IMR-90 (cell line): ENCODE data around the gene LAGE3. TPM values are rescaled to one million over a fixed set of nuclear protein-coding genes. Genes with fewer than 3 reads are reported as not detected.

Experiments
- ATAC-seq: fragments of 200-7000 bp; cut with Tn5 transposase; 2 replicates; pipeline ENCODE4 v1.9.1; 2020; ENCODE audit warnings: low read depth, mild to moderate bottlenecking, moderate library complexity
- BruUV-seq: library from RNA; stranded (reverse); fragments of 400-500 nt; replicated peaks from 2 replicates; lab custom pipeline; 2021; lab: Mats Ljungman, UMichigan
- CTCF ChIA-PET: fragments of 300-600 bp; formaldehyde crosslinking; extraction: SDS; loops from one replicate; lab custom pipeline; 2021; ENCODE audit warnings: antibody characterized with exemption; lab: Yijun Ruan, JAX
- POLR2A ChIA-PET: fragments of 300-600 bp; sonication (Branson Sonifier 250); formaldehyde crosslinking; loops from one replicate; lab custom pipeline; 2022; ENCODE audit warnings: antibody characterized with exemption; ENCODE audit not compliant: unreplicated experiment; lab: Charles Lee
- DNase-seq: peaks from one replicate; pipeline ENCODE4 v3.0.0; 2013
- H2AFZ ChIP-seq: replicated peaks from 2 replicates; pipeline ENCODE3; 2013; ENCODE audit warnings: low read length, mild to moderate bottlenecking; ENCODE audit not compliant: poor library complexity
- H2AK5ac ChIP-seq: 2 replicates; pipeline ENCODE4 v1.6.1; 2013; ENCODE audit warnings: low read depth, low read length, inconsistent platforms
- H2AK9ac ChIP-seq: replicated peaks from 2 replicates; pipeline ENCODE3; 2013; ENCODE audit warnings: mild to moderate bottlenecking, low read depth, low read length, moderate library complexity; ENCODE audit not compliant: poor library complexity
- H2BK120ac ChIP-seq: 2 replicates; pipeline ENCODE4 v1.6.1; 2013; ENCODE audit warnings: low read depth, low read length, inconsistent platforms
- H2BK15ac ChIP-seq: 3 replicates; pipeline ENCODE4 v1.6.1; 2013; ENCODE audit warnings: low read depth, low read length, inconsistent platforms
- H2BK20ac ChIP-seq: 2 replicates; pipeline ENCODE4 v1.6.1; 2013; ENCODE audit warnings: low read depth, mild to moderate bottlenecking, inconsistent platforms, low read length, moderate library complexity
- H2BK5ac ChIP-seq: 2 replicates; pipeline ENCODE4 v1.6.1; 2013; ENCODE audit warnings: mild to moderate bottlenecking, low read depth, low read length, inconsistent platforms; ENCODE audit not compliant: poor library complexity, severe bottlenecking
- H3K14ac ChIP-seq: replicated peaks from 2 replicates; pipeline ENCODE4 v1.6.1; 2013; ENCODE audit warnings: low read depth, low read length, inconsistent platforms
- H3K18ac ChIP-seq: 2 replicates; pipeline ENCODE4 v1.6.1; 2013; ENCODE audit warnings: low read depth, low read length, control low read depth
- H3K23ac ChIP-seq: 2 replicates; pipeline ENCODE4 v1.6.1; 2013; ENCODE audit warnings: low read depth, low read length, inconsistent platforms
- H3K27ac ChIP-seq: 2 replicates; pipeline ENCODE4 v1.5.1; 2013; ENCODE audit warnings: mild to moderate bottlenecking, control low read depth, low read length; ENCODE audit not compliant: insufficient read depth
- H3K27me3 ChIP-seq: 2 replicates; pipeline ENCODE4 v1.6.1; 2013; ENCODE audit warnings: low read length; ENCODE audit not compliant: control insufficient read depth, insufficient read depth
- H3K36me3 ChIP-seq: 2 replicates; pipeline ENCODE4 v1.6.1; 2013; ENCODE audit warnings: low read length, mixed read lengths; ENCODE audit not compliant: control insufficient read depth, insufficient read depth
- H3K4ac ChIP-seq: 2 replicates; pipeline ENCODE4 v1.6.1; 2013; ENCODE audit warnings: low read depth, low read length, inconsistent platforms
- H3K4me1 ChIP-seq: 2 replicates; pipeline ENCODE4 v1.6.1; 2013; ENCODE audit warnings: low read length, mixed read lengths; ENCODE audit not compliant: control insufficient read depth, insufficient read depth
- H3K4me2 ChIP-seq: 2 replicates; pipeline ENCODE4 v1.6.1; 2013; ENCODE audit warnings: low read depth, mild to moderate bottlenecking, control low read depth, low read length, moderate library complexity
- H3K4me3 ChIP-seq: 2 replicates; pipeline ENCODE4 v1.5.1; 2013; ENCODE audit warnings: low read depth, mild to moderate bottlenecking, control low read depth, low read length, moderate library complexity; ENCODE audit not compliant: insufficient read depth
- H3K56ac ChIP-seq: 2 replicates; pipeline ENCODE4 v1.6.1; 2013; ENCODE audit warnings: low read length, inconsistent platforms; ENCODE audit not compliant: insufficient read depth; ENCODE audit errors: extremely low read depth
- H3K79me1 ChIP-seq, 2 experiments: 2 replicates each; pipeline ENCODE4 v1.6.1; 2013; ENCODE audit warnings: low read length in 2 of 2, inconsistent platforms in 1 of 2, low read depth in 1 of 2
- H3K9ac ChIP-seq: 2 replicates; pipeline ENCODE4 v1.6.1; 2013; ENCODE audit warnings: low read depth, low read length, control low read depth
- H3K9me1 ChIP-seq: 2 replicates; pipeline ENCODE4 v1.6.1; 2013; ENCODE audit warnings: low read length, inconsistent platforms; ENCODE audit not compliant: insufficient read depth
- H3K9me3 ChIP-seq: 2 replicates; pipeline ENCODE4 v1.6.1; 2013; ENCODE audit warnings: low read length; ENCODE audit not compliant: control insufficient read depth, insufficient read depth
- H4K20me1 ChIP-seq: 2 replicates; pipeline ENCODE4 v1.6.1; 2013; ENCODE audit warnings: low read length, inconsistent platforms; ENCODE audit not compliant: insufficient read depth
- H4K5ac ChIP-seq: 2 replicates; pipeline ENCODE4 v1.6.1; 2013; ENCODE audit warnings: mild to moderate bottlenecking, low read depth, low read length, control low read depth
- H4K8ac ChIP-seq, 2 experiments: 2 replicates each; pipeline ENCODE4 v1.6.1; 2013; ENCODE audit warnings: low read depth in 2 of 2, low read length in 2 of 2, control low read depth in 1 of 2, inconsistent platforms in 1 of 2
- H4K91ac ChIP-seq: 2 replicates; pipeline ENCODE4 v1.6.1; 2013; ENCODE audit warnings: low read depth, low read length, inconsistent platforms; ENCODE audit not compliant: insufficient read depth
- MAZ ChIP-seq: IDR thresholded peaks from 2 replicates; pipeline ENCODE4 v1.6.1; 2012; ENCODE audit warnings: low read depth, mild to moderate bottlenecking, low read length, improper control_type of control experiment, moderate library complexity, borderline replicate concordance
- WGBS, 2 experiments: methylation state at CpG; one replicate each; pipeline versions ENCODE4 v1.1.5 to v1.1.7; 2013; ENCODE audit warnings: missing lambda C conversion rate in 2 of 2; ENCODE audit not compliant: insufficient read length in 1 of 2; ENCODE audit errors: extremely low coverage in 2 of 2; 5-methylcytosine and 5-hydroxymethylcytosine counted together
- dilution Hi-C: fragments of 300-500 bp; cut with HindIII; formaldehyde crosslinking; loops from one replicate; pipeline ENCODE4 v1.14.3; 2018; ENCODE audit warnings: low sequenced_read_pairs; ENCODE audit not compliant: unreplicated experiment
- in situ Hi-C: fragments of 300-500 bp; cut with MboI; formaldehyde crosslinking; loops from 3 replicates; pipeline ENCODE4 v1.14.3; 2019; ENCODE audit warnings: low sequenced_read_pairs, inconsistent platforms, mixed read lengths
- intact Hi-C: fragments of 100-400 bp; cut with micrococcal nuclease; formaldehyde crosslinking; loops from 2 replicates; pipeline ENCODE4 v1.10.0; 2022
- polyA plus RNA-seq, 3 experiments: library from polyadenylated mRNA; depleted of rRNA; stranded (reverse); fragments of >200 nt; gene quantifications; 2 replicates each; pipeline ENCODE4 v1.2.3, GENCODE V29; 2012; ENCODE audit warnings: low replicate concordance in 1 of 3
- total RNA-seq: library from RNA; depleted of rRNA; stranded (reverse); fragments of >200 nt; gene quantifications from 2 replicates; pipeline ENCODE4 v1.2.3, GENCODE V29; 2012

The LAGE3 gene
- total and polyA plus RNA-seq, 2 of the 4 experiments (the other 2 are of a cell fraction), result 3.6 to 14.8 TPM

- ChIA-PET POLR2A (no interaction called here), CTCF (no interaction called here)
- dilution Hi-C loops, result no loop called here
Measured at GRCh38 chrX:154469114-154469513, 10.0 kb downstream of the LAGE3 start.

More at GRCh38 chrX:154469114-154469513, 10.0 kb downstream of the LAGE3 start:
- H2AK5ac ChIP-seq, result no peak overlapping the region
- no peak overlapping the region for H3K27ac ChIP-seq
- no peaks in the 10 kb centered on the region for H3K79me1 ChIP-seq
- no peak overlapping the region for H3K14ac ChIP-seq
- no peak overlapping the region for H2BK20ac ChIP-seq
- no peak overlapping the region for H3K4ac ChIP-seq
- no peak overlapping the region for H2AFZ ChIP-seq
- no peak overlapping the region for H4K91ac ChIP-seq
- no peaks in the 10 kb centered on the region for H3K4me1 ChIP-seq
- no peaks in the 10 kb centered on the region for H3K9me1 ChIP-seq
- in situ Hi-C loops (no loop called here), intact Hi-C loops (no loop called here)
- peaks cover 2% of the 10 kb centered on the region; the same call in 1 of the 2 replicates for H3K9me3 ChIP-seq
- H3K4me2 ChIP-seq, result no peak overlapping the region
- H3K9ac ChIP-seq, result no peak overlapping the region
- ATAC-seq, result no peak
- H4K8ac ChIP-seq, result no peak overlapping the region
- WGBS, 2 experiments, result no CpG with 5 or more reads among the region's 9 CpGs
- H3K56ac ChIP-seq, result no peak overlapping the region
- H3K4me3 ChIP-seq, result no peak overlapping the region
- no TSS peak for BruUV-seq
- no peak overlapping the region for H2BK120ac ChIP-seq
- no peak overlapping the region for H2BK5ac ChIP-seq
- H3K36me3 ChIP-seq, result peaks cover 77% of the 10 kb centered on the region
- H3K27me3 ChIP-seq, result no peaks in the 10 kb centered on the region
- no peak overlapping the region for H2BK15ac ChIP-seq
- no peak overlapping the region for H4K5ac ChIP-seq
- H4K20me1 ChIP-seq, result no peaks in the 10 kb centered on the region; the same call in 1 of the 2 replicates
- H2AK9ac ChIP-seq, result no peak overlapping the region
- no peak for DNase-seq
- H3K23ac ChIP-seq, result no peak overlapping the region
- no peak for TF ChIP-seq MAZ
- H3K18ac ChIP-seq, result no peak overlapping the region
